PFSK-1 (cell line): Measurements from ENCODE around the gene ADAMTS17.

ENCODE experiments used
- FOXP2 ChIP-seq: optimal IDR thresholded peaks from 2 replicates; pipeline ENCODE3; 2011; ENCODE audit warnings: borderline replicate concordance, control low read depth, inconsistent platforms; ENCODE audit not compliant: insufficient read depth; ENCODE audit errors: extremely low read length, extremely low read depth
- POLR2AphosphoS5 ChIP-seq: IDR thresholded peaks from 2 replicates; pipeline ENCODE4 v1.6.1; 2012; ENCODE audit warnings: low read depth, mild to moderate bottlenecking, control low read depth, low read length, moderate library complexity
- REST ChIP-seq, 2 experiments: IDR thresholded peaks; 2 replicates each; pipeline versions ENCODE4 v1.6.1 to v1.8.0; 2011 to 2012; ENCODE audit warnings: low read depth in 2 of 2, low read length in 2 of 2, control low read depth in 1 of 2, inconsistent platforms in 1 of 2, mild to moderate bottlenecking in 1 of 2, moderate library complexity in 1 of 2; ENCODE audit not compliant: insufficient read depth in 1 of 2
- SIN3A ChIP-seq: IDR thresholded peaks from 2 replicates; pipeline ENCODE4 v1.6.1; 2012; ENCODE audit warnings: mild to moderate bottlenecking, low read length, moderate library complexity, borderline replicate concordance; ENCODE audit not compliant: insufficient read depth
- TAF1 ChIP-seq: IDR thresholded peaks from 2 replicates; pipeline ENCODE4 v1.6.1; 2012; ENCODE audit warnings: low read length, control low read depth, borderline replicate concordance; ENCODE audit not compliant: insufficient read depth

Gene ADAMTS17

DNA sequence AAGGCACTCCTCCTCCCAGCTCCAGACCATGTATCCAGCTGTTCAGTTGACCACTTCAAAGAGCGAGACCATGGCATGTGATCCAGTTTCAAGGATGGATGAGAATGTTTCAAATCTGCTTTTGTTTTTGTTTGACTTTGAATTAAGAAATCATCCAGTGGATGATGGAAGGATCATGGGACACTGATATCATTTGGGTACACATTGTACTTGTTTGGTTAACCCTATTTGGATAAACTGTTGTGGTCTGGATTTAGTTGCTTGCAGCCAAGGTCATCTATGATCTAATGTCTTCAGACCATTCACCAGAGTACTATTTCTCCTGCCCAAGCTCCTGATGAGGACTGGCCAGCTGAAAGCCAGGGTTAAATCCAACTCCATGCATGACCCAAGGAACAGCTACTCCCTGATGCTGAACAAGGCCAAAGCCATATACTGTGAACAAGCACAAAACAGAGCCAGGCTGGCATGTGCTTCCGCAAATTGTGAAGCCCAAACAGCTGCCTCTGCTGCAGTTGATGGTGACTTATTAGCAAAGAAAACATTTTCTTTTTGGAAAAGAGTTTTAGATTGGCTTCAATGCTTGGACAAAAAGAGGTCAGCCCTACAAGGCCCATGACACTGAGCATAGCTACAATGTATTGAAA lies 5.2 kb upstream of the ADAMTS17 start:
- TF ChIP-seq SIN3A (no peak), TAF1 (no peak), POLR2AphosphoS5 (no peak), REST (IDR thresholded peaks at IDR 0.05; ENCODE audit: insufficient read depth in 1 of 2, low read depth in 2 of 2, low read length in 2 of 2) (no peak), FOXP2 (no peak)

DNA sequence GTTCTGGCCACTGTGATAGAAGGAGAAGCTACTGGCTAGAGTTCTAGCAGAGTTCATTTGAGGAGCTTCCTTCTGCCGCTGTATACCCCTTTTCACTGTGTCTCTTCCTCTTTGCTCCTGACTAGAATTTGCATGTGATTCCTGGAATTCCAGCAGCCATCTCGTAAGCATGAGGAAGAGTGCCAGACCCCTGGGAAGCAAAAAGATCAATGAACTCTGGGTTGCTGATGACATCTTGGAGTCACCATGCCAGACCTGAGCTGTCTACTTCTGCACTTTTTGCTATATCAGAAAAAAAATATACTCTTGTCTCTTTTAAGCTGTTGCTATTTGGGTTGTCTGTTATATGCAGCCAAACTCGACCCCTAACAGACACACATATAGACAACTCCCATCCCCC lies 3.7 kb upstream of the ADAMTS17 start:
- no peak for TF ChIP-seq SIN3A
- no peak for TF ChIP-seq TAF1
- TF ChIP-seq REST (IDR thresholded peaks at IDR 0.05; ENCODE audit: insufficient read depth in 1 of 2, low read depth in 2 of 2, low read length in 2 of 2), result no peak
- no peak for TF ChIP-seq FOXP2
- TF ChIP-seq POLR2AphosphoS5, result no peak

DNA sequence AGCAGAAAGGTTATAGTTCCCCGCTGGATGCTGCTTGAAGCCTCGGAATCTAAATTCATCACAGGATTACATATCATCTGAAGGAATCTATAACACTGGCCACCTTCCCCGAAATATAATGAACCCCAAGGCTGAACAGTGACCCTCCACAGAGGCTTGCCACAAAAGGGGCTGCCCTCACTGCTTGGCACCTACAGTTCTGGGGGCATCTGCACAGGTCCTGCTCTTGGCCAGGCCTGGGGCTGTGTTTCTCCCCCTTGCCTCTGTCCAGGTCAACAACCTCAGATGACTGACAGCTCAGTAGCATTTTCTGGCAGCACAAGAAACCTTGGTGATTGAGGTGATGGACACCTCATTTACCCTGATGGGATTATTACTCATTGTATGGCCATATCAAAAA lies 1.5 kb upstream of the ADAMTS17 start:
- no peak for TF ChIP-seq SIN3A
- no peak for TF ChIP-seq POLR2AphosphoS5
- TF ChIP-seq TAF1, result no peak
- no peak for TF ChIP-seq FOXP2
- no peak for TF ChIP-seq REST (IDR thresholded peaks at IDR 0.05; ENCODE audit: insufficient read depth in 1 of 2, low read depth in 2 of 2, low read length in 2 of 2)

- no peak for TF ChIP-seq SIN3A
- TF ChIP-seq TAF1, result no peak
- TF ChIP-seq REST (IDR thresholded peaks at IDR 0.05; ENCODE audit: insufficient read depth in 1 of 2, low read depth in 2 of 2, low read length in 2 of 2), result no peak
- TF ChIP-seq FOXP2, result no peak
- no peak for TF ChIP-seq POLR2AphosphoS5
Observed at GRCh38 chr15:100341239-100341749, 481 bp downstream of the ADAMTS17 start.
